Loucy (cell line): Measurements from ENCODE around the gene SLC6A13.

ENCODE experiments used
- H2AFZ ChIP-seq: fragments of 200-600 bp; sonication (generic); 2 replicates; pipeline ENCODE4 v1.6.0; 2016; ENCODE audit warnings: antibody characterized with exemption, mild to moderate bottlenecking, low read length, moderate library complexity
- H3F3A ChIP-seq: fragments of 200-600 bp; 2 replicates; pipeline ENCODE4 v1.6.0; 2016; ENCODE audit warnings: antibody characterized with exemption, low read depth, mild to moderate bottlenecking
- H3K27me3 ChIP-seq: fragments of 200-600 bp; sonication (generic); 2 replicates; pipeline ENCODE4 v1.6.1; 2014; ENCODE audit warnings: low read length, mild to moderate bottlenecking; ENCODE audit not compliant: insufficient read depth, poor library complexity, severe bottlenecking
- H3K36me3 ChIP-seq: fragments of 200-600 bp; sonication (generic); 2 replicates; pipeline ENCODE4 v1.6.1; 2016; ENCODE audit warnings: low read length; ENCODE audit not compliant: insufficient read depth
- H3K4me1 ChIP-seq: fragments of 200-600 bp; sonication (generic); 2 replicates; pipeline ENCODE4 v1.5.1; 2014; ENCODE audit warnings: low read length, mild to moderate bottlenecking; ENCODE audit not compliant: insufficient read depth, poor library complexity, severe bottlenecking
- H3K4me2 ChIP-seq: fragments of 200-600 bp; sonication (generic); 2 replicates; pipeline ENCODE4 v1.6.0; 2014; ENCODE audit warnings: antibody characterized with exemption, low read length, low read depth, mild to moderate bottlenecking; ENCODE audit not compliant: poor library complexity, severe bottlenecking
- H3K4me3 ChIP-seq: fragments of 200-600 bp; sonication (generic); 2 replicates; pipeline ENCODE4 v1.5.1; 2014; ENCODE audit warnings: low read length, mild to moderate bottlenecking, mixed read lengths; ENCODE audit not compliant: poor library complexity, severe bottlenecking
- H3K79me2 ChIP-seq: fragments of 200-600 bp; sonication (generic); 2 replicates; pipeline ENCODE4 v1.6.1; 2014; ENCODE audit warnings: low read length; ENCODE audit not compliant: insufficient read depth
- H3K9ac ChIP-seq: fragments of 200-600 bp; sonication (generic); 2 replicates; pipeline ENCODE4 v1.6.0; 2014; ENCODE audit warnings: mild to moderate bottlenecking, low read depth, low read length, moderate library complexity; ENCODE audit not compliant: poor library complexity, severe bottlenecking
- H3K9me2 ChIP-seq: fragments of 200-600 bp; sonication (generic); replicated peaks from 2 replicates; pipeline ENCODE4 v1.6.1; 2016; ENCODE audit warnings: low read depth, low read length, mixed read lengths
- H3K9me3 ChIP-seq: fragments of 200-600 bp; sonication (generic); 2 replicates; pipeline ENCODE4 v1.6.1; 2014; ENCODE audit warnings: mild to moderate bottlenecking, antibody characterized with exemption, low read length, low read depth; ENCODE audit not compliant: insufficient read depth
- H4K20me1 ChIP-seq: fragments of 200-600 bp; sonication (generic); 2 replicates; pipeline ENCODE4 v1.6.0; 2014; ENCODE audit warnings: antibody characterized with exemption, low read length, mild to moderate bottlenecking; ENCODE audit not compliant: insufficient read depth, poor library complexity, severe bottlenecking
- EZH2phosphoT487 ChIP-seq: fragments of 200-600 bp; IDR thresholded peaks from 2 replicates; pipeline ENCODE4 v1.6.1; 2018; ENCODE audit warnings: antibody characterized with exemption, mild to moderate bottlenecking, moderate library complexity, borderline replicate concordance
- TF ChIP-seq, protein P1 (sequence below): fragments of 200-600 bp; sonication (generic); conservative IDR thresholded peaks from 2 replicates; pipeline ENCODE4 v1.5.1; 2014; ENCODE audit warnings: mild to moderate bottlenecking, antibody characterized with exemption, low read length

SLC6A13 gene

DNA sequence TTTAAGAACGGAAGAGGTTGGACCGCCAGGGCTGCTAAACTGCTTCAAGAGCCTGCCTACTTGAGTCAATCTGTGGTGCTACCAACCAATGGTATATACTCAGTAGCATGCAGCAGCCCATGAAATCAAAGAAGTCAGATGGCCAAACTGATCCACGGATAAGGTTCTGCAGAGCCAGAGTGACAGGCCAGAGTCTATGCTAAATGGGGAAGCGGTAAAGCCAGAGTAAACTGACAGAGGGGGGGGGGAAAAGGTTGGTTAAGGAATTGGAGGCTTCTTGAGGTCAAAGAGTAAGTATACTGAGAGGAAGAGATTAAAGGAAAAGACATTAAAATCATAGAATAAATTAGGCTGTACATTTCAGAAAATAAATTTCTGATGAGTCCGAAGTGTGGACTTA is 15.4 kb upstream of the SLC6A13 start:
- no peak overlapping the region for H3K4me2 ChIP-seq
- no peaks in the 10 kb centered on the region for H3K79me2 ChIP-seq
- no peaks in the 10 kb centered on the region for H3F3A ChIP-seq
- peaks cover 28% of the 10 kb centered on the region; the same call in 1 of the 2 replicates for H3K36me3 ChIP-seq
- no peak overlapping the region for H3K4me3 ChIP-seq
- H3K27me3 ChIP-seq = no peaks in the 10 kb centered on the region
- no peak for TF ChIP-seq EZH2phosphoT487
- TF ChIP-seq, protein P1, sequence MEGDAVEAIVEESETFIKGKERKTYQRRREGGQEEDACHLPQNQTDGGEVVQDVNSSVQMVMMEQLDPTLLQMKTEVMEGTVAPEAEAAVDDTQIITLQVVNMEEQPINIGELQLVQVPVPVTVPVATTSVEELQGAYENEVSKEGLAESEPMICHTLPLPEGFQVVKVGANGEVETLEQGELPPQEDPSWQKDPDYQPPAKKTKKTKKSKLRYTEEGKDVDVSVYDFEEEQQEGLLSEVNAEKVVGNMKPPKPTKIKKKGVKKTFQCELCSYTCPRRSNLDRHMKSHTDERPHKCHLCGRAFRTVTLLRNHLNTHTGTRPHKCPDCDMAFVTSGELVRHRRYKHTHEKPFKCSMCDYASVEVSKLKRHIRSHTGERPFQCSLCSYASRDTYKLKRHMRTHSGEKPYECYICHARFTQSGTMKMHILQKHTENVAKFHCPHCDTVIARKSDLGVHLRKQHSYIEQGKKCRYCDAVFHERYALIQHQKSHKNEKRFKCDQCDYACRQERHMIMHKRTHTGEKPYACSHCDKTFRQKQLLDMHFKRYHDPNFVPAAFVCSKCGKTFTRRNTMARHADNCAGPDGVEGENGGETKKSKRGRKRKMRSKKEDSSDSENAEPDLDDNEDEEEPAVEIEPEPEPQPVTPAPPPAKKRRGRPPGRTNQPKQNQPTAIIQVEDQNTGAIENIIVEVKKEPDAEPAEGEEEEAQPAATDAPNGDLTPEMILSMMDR = no peak
- no peaks in the 10 kb centered on the region for H3K9me3 ChIP-seq
- H3K9me2 ChIP-seq = no peaks in the 10 kb centered on the region
- no peak overlapping the region for H3K9ac ChIP-seq
- peaks cover 20% of the 10 kb centered on the region for H3K4me1 ChIP-seq
- H2AFZ ChIP-seq = no peak overlapping the region
- no peaks in the 10 kb centered on the region for H4K20me1 ChIP-seq

DNA sequence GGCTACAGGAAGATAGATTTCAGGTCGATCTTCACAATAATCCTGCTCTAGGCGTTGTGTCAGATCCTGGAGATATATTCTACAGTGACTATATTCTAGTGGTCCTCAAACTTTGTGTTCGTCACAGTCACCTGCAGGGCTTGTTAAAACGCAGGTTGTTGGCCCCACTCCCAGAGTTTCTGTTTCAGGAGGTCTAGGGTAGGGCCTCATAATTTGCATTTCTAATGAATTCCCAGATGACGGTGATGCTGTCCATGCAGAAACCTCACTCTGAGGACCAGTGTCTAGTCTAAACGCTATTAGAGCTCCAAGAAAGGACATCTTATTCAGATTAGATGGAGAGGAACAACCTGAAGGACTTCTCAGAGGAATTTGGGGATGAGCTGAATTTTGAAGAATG is 13.2 kb upstream of the SLC6A13 start:
- Histone ChIP-seq H3K9me3 (no peaks in the 10 kb centered on the region), H3F3A (no peaks in the 10 kb centered on the region)

DNA sequence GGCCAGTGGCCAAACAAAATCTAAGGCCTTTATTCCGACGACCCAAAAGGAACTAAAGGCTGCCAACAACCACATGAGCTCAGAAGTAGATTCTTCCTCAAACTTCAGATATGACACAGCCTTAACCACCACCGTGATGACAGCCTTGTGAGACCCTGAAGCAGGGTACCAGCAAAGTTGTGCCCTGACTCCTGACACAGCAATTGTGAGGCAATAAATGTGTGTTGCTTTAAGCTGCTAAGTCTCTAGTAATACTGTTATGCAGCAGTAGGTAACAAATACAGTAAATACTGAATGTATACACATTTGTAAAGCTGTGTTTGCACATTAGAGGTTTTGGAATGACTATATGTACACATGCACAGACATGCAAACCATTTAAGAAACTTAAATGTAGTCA is 10.7 kb upstream of the SLC6A13 start:
- no peak overlapping the region for H3K4me3 ChIP-seq
- no peak overlapping the region for H3K9ac ChIP-seq
- peaks cover 21% of the 10 kb centered on the region for H3K4me1 ChIP-seq
- no peak overlapping the region for H2AFZ ChIP-seq
- no peaks in the 10 kb centered on the region for H4K20me1 ChIP-seq
- no peaks in the 10 kb centered on the region for H3F3A ChIP-seq
- H3K9me3 ChIP-seq = no peaks in the 10 kb centered on the region
- no peaks in the 10 kb centered on the region for H3K9me2 ChIP-seq
- no peaks in the 10 kb centered on the region for H3K27me3 ChIP-seq
- no peaks in the 10 kb centered on the region for H3K79me2 ChIP-seq
- TF ChIP-seq, protein P1 = no peak
- no peak for TF ChIP-seq EZH2phosphoT487
- H3K36me3 ChIP-seq = no peaks in the 10 kb centered on the region
- no peak overlapping the region for H3K4me2 ChIP-seq

More for the DNA sequence above, 13.2 kb upstream of the SLC6A13 start:
- no peaks in the 10 kb centered on the region for H4K20me1 ChIP-seq
- H2AFZ ChIP-seq = no peak overlapping the region
- no peaks in the 10 kb centered on the region for H3K79me2 ChIP-seq
- no peak overlapping the region for H3K4me2 ChIP-seq
- H3K36me3 ChIP-seq = peaks cover 15% of the 10 kb centered on the region; the same call in 1 of the 2 replicates
- peaks cover 25% of the 10 kb centered on the region for H3K4me1 ChIP-seq
- H3K27me3 ChIP-seq = no peaks in the 10 kb centered on the region
- no peaks in the 10 kb centered on the region for H3K9me2 ChIP-seq
- TF ChIP-seq, protein P1 = no peak
- TF ChIP-seq EZH2phosphoT487 = no peak
- H3K4me3 ChIP-seq = no peak overlapping the region
- H3K9ac ChIP-seq = no peak overlapping the region
